ENCODE data around the gene HIC1.

Gene HIC1

DNA sequence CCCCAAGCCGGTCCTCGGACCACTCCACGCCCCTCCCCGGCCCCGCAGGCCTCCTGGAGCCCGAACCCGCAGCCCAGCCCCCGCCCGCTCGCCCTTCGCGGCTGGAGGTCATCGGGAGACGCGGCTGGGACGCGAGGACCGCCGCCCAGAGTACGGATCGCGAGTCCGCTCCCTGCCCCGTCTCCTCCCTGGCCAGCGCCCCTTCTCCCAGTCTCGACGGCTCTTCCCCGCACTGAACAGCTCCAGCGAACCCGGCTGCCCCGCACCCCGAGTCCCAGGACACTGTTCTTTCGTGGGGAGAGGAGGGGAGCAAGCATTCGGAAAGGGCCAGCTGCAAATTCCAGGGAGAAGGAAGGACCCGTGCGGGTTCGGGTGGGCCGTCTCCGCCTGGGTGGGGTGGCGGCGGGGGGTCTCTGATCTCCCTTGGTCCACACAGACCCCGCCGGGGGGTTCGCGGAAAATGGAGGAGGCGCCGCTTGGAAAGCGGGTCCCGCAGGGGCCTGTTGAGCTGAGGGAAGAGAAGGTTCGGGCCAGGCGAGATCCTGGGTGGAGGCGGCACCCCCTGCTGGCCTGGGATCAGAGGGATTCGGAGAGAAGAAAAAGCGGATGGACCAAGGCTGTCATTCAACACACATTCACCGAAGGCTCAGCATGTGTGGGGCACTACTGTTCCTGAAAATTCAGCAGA, 29.1 kb upstream of the HIC1 start:
- no peak for DNase-seq

- no peak for DNase-seq
Measured at GRCh38 chr17:2027528-2028233, 27.2 kb upstream of the HIC1 start.

DNA sequence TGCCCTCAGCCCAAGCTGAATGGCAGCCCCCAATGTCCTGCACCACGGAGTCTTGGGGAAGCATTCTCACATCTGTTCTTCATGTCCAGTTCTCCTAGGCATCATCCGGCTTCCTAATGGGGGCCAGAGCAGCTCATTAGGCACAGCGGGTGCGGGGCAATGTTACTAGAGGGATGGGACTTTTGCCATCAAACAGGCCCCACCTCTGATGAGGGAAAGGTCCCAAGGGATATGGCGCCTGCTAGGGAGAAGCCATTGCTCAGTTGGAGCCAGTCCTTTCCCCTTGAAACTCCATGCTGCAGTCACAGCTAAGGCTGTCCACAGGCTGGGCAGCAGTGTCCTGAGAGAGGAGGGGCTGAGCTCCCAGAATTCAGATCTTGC, 26.7 kb upstream of the HIC1 start:
- DNase-seq, result no peak

DNA sequence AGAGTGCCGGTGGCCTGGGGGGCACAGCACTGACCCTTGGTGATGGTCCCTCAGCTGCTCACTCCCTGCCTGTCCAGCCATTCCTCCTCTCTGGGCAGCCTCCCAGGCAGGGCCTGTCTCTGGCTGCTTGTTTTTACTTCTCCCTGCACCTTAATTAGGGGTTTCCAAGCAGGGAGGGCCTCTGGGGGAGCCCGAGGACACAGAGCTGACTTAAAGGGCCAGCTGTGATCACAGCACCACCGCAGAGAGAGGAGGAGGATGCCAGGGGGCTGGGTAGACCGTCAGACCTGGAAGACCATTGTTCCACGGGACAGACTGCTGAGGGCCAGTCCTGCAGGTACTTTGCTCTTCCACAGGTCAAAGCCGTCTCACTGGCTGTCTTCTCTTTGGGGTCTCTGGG, 26.2 kb upstream of the HIC1 start:
- DNase-seq, result no peak

GRCh38 chr17:2029911-2030778, 24.8 kb upstream of the HIC1 start, which contains the start of gene DPH1:
TSS of gene DPH1 (plus strand) at chr17:2030153. CDS start at chr17:2030170, 17 bp downstream.
- DNase-seq, result peak; percentile 58

GRCh38 chr17:2030779-2031163, 24.1 kb upstream of the HIC1 start:
- DNase-seq, result no peak

DNA sequence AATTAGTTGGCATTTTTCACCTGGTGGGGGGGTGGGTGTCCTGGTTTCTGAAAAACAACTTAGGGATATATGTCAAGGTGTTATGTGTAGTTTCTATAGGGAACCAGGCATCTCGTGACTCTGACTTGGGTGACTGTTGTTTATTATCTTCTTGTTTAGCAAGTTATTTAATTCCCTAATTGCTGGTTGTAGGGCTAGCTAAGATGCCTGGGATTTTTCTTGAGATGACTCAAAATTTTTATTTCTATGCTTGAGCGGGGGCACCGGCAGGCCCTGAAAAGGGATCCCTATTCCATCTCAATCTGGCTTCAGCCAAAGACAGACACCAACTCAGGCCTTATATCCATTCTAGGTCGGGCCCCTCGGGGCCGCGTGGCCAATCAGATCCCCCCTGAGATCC, 21.8 kb upstream of the HIC1 start:
- no peak for DNase-seq

GRCh38 chr17:2034157-2034556, 20.7 kb upstream of the HIC1 start:
- DNase-seq, result no peak

GRCh38 chr17:2034806-2035540, 19.9 kb upstream of the HIC1 start:
- DNase-seq, result no peak

- no peak for DNase-seq
Measured at GRCh38 chr17:2035541-2036488, 19.1 kb upstream of the HIC1 start.

DNA sequence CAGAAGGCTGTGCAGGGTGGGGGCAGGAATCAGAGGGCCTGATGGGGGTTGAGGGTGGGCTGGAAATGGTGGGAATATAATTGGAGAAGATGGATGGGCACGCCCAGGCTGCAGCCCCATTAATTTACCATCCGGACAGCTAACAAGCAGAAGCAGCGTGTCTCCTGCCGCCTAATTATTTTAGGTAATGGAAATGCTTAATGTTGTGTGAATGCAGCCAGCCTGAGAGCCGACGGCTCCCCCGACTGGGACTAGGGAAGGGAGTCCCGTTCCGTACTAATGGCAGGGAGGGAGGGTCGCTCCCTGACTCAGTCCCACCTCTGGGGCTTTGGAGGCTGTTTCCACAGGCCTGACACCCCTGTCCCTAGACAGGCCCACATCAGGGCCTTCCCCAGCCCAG, 17.7 kb upstream of the HIC1 start:
- no peak for DNase-seq

GRCh38 chr17:2040219-2040827, 14.6 kb upstream of the HIC1 start:
- DNase-seq, result no peak

- no peak for DNase-seq
Measured at GRCh38 chr17:2040942-2041560, 13.9 kb upstream of the HIC1 start.

DNA sequence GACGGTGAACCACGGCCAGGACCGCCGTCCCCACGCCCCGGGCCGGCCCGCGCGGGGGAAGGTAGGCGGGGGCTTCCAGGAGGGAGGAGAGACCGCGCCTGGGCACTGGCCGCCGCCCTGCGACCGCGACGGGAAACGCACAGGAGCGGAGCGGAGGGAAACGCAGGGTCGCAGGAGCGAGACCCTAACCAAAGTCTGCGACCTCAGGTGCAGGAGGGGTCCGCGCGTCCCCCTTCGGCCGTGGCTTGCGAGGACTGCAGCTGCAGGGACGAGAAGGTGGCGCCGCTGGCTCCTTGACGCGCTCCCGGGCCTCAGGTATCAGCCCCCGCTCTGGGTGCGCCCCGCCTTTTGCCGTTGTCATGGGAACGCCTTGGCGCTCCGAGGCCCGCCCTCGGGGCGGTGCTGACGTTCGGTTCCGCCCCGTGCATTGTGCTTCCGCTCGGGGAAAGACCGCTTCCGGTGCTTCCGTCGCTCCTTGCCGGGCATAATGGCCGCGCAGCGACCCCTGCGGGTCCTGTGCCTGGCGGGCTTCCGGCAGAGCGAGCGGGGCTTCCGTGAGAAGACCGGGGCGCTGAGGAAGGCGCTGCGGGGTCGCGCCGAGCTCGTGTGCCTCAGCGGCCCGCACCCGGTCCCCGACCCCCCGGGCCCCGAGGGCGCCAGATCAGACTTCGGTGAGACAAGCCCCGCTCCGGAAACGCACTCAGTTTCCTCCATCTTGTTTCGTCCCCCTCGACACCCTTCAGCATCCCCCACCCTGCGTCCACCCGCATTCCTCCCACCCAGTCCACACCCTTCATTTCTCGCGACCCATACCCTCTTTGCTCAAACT, 13.1 kb upstream of the HIC1 start, which contains the start of gene OVCA2:
Gene OVCA2 (plus strand): TSS at position 462 of the 829 bp plus-strand sequence. CDS start 26 bp downstream, at position 488.
- DNase-seq, result peak; percentile 83

GRCh38 chr17:2042390-2042847, 12.5 kb upstream of the HIC1 start:
- DNase-seq, result no peak

DNA sequence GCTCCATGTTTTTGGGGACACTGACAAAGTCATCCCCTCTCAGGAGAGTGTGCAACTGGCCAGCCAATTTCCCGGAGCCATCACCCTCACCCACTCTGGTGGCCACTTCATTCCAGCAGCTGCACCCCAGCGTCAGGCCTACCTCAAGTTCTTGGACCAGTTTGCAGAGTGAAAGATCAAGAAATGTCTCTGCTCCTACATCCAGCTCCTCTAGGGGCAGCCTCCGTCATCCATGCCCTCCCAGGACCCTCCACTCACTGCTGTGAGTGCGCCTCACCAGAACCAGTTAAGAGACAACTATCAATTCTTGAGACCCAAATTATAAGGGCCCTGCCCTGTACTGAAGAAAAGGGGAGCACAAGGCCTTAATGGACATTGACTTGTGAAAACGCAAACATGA, 12.0 kb upstream of the HIC1 start:
- DNase-seq, result no peak

GRCh38 chr17:2043785-2044184, 11.1 kb upstream of the HIC1 start:
- DNase-seq, result no peak

DNA sequence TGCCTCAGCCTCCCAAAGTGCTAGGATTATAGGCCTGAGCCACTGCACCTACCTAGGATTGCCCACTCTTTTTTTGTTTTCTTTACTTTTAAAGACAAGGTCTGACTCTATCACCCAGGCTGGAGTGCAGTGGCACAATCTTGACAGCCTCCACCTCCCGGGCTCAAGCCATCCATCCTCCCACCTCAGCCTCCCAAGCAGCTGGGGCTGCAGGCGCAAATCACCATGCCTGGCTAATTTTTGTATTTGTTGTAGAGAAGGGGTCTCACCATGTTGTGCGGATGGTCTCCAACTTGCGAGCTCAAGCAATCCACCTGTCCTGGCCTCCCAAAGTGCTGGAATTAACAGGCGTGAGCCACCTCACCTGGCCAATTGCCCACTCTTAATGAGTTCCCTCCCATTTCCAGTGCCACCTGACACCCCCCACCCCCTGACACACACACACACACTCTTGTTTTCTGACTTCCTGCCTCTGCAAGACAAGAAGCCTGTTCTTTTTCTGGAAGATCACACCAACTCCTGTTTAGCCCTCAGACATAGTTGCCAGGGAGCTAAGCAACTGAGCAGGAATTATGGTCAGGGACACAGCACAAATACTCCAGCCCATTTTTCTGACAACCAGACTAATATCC, 10.5 kb upstream of the HIC1 start:
- DNase-seq, result no peak

DNA sequence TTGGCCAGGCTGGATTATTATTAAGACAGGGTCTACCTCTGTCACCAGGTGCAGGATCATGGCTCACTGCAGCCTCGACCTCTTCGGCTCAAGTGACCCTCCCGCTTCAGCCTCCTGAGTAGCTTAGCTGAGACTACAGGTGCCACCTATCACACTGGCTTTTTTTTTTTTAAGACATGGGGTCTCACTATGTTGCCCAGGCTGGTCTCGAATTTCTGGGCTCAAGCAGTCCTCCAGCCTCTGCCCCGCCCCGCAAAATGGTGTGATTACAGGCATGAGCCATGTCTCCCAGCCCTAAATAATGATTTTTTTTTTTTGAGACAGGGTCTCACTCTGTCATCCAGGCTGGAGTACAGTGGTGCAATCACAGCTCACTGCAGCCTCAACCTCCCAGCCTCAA, 7.3 kb upstream of the HIC1 start:
- DNase-seq, result no peak
